Activated naive CD8-positive, alpha-beta T cell treated with anti-CD3 and anti-CD28 coated beads for 36 hours (primary cell): ENCODE data around the gene ALAD. TPM values are rescaled to one million over a fixed set of nuclear protein-coding genes. Genes with fewer than 3 reads are reported as not detected.
"Not testable (repeated sequence)": the region's sequence is repeated elsewhere in the genome, so short reads cannot be mapped to it uniquely, and the experiment has no call there.

Experiments used
- DNase-seq: peaks from one replicate; pipeline ENCODE4 v3.0.0; 2021
- H3K27ac Mint-ChIP-seq: one replicate; pipeline ENCODE4 v1.8.0; 2022; ENCODE audit warnings: mild to moderate bottlenecking, moderate library complexity, mixed read lengths
- H3K27me3 Mint-ChIP-seq: one replicate; pipeline ENCODE4 v1.8.0; 2022; ENCODE audit warnings: mild to moderate bottlenecking, mixed read lengths
- H3K36me3 Mint-ChIP-seq: one replicate; pipeline ENCODE4 v1.8.0; 2021; ENCODE audit warnings: mild to moderate bottlenecking, mixed read lengths
- H3K4me1 Mint-ChIP-seq: one replicate; pipeline ENCODE4 v1.8.0; 2021; ENCODE audit warnings: mixed read lengths
- H3K4me3 Mint-ChIP-seq: one replicate; pipeline ENCODE4 v1.8.0; 2022; ENCODE audit warnings: mild to moderate bottlenecking, moderate library complexity, mixed read lengths
- H3K9me3 Mint-ChIP-seq: one replicate; pipeline ENCODE4 v1.8.0; 2022; ENCODE audit warnings: mixed read lengths
- total RNA-seq, 2 experiments: library from RNA; stranded (reverse); gene quantifications; one replicate each; pipeline ENCODE4 v1.2.3, GENCODE V29; 2021

ALAD gene
- total RNA-seq, 2 experiments from 2014 or later: 12.9 to 14.9 TPM

DNA sequence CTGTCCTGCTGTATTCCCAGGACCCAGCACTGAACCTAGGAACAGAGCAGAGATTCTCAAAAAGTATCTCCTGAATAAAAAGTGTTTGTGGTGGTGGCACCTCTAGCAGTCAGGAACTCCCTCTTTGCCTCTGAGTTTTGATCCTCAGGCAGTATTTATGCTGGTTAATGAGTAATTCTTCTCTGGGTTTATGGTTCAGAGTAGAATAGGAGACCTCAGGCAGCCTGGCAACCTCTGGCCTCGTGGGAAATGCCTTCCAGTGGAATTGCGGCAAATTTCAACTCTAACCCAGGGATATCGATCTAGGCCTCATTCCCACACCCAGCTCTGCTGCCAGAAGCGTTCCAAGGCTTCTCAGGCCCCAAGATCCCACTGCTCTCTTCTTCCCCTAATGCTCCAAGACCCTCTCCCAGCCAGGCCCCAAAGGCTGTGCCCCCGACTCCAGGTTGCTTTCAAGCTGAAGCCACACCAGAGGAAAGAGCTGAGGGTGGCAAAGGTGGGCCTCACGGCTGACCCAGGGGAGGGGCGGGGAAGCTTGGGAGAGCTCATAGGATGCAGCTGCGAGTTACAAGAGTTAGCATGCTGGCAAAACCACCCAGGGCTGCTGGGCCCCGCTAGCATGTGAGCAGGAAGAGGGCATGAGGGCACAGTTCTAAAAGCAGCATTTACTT lies 13.4 kb downstream of the ALAD start:
- no peak overlapping the region for H3K27ac Mint-ChIP-seq
- H3K9me3 Mint-ChIP-seq: no peaks in the 10 kb centered on the region
- H3K36me3 Mint-ChIP-seq: peaks cover 7% of the 10 kb centered on the region
- no peak for DNase-seq
- H3K4me3 Mint-ChIP-seq: no peak overlapping the region
- H3K27me3 Mint-ChIP-seq: no peaks in the 10 kb centered on the region
- no peaks in the 10 kb centered on the region for H3K4me1 Mint-ChIP-seq

DNA sequence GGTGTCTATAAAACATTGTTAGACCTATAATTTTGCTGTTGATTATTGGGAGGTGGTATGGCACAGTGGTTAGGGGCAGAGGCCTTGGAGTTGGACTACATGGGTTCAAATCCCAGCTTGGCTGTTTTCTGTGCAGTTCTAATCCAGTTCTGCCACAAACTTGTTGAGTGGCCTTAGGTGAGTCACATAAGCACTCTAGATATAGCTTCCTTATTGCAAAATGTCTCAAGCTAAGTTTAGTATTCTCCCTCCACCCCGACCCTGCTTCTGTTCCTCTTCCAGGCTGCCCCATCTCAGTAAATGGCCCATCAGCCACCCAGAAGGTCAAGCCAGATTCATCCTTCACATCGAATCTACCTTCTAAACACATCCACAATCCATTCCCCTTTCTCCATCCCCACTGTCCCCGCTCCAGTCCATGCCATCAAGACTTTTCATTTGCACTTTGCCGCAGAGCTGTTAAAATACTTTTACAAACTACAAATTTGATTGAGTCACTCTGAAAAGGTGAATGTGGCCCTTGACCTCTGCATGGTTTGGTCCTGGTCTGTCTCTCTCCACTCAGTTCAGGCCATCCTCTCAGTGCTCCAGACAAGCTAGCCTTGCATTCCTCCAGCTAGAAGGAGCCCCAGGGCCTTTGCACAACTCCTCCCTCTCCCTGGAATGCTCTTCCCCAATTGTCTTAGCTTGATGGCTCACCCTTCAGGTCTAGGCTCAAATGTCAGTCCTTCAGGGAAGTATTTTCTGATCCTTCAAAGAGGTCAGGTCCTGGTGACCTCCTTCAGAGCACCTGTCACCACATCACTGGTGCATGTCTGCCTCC lies 14.3 kb downstream of the ALAD start:
- no peak overlapping the region for H3K4me3 Mint-ChIP-seq

GRCh38 chr9:113381909-113382411 lies 19.1 kb downstream of the ALAD start:
- peaks cover 1% of the 10 kb centered on the region for H3K4me1 Mint-ChIP-seq
- H3K27me3 Mint-ChIP-seq: no peaks in the 10 kb centered on the region
- no peaks in the 10 kb centered on the region for H3K9me3 Mint-ChIP-seq

More for the DNA sequence above, 14.3 kb downstream of the ALAD start:
- Mint-ChIP-seq H3K36me3 (peaks cover 7% of the 10 kb centered on the region), H3K9me3 (no peaks in the 10 kb centered on the region), H3K27ac (no peak overlapping the region), H3K27me3 (no peaks in the 10 kb centered on the region), H3K4me1 (no peaks in the 10 kb centered on the region)
- DNase-seq: no peak

DNA sequence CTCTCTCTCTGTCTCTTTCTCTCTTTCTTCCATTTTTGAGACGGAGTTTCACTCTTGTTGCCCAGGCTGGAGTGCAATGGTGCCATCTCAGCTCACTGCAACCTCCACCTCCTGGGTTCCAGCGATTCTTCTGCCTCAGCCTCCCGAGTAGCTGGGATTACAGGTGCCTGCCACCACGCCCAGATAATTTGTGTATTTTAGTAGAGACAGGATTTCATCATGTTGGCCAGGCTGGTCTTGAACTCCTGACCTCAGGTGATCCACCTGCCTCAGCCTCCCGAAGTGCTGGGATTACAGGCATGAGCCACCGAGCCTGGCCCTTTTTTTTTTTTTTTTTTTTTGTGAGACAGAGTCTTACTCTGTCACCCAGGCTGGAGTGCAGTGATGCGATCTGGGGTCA lies 19.6 kb downstream of the ALAD start:
- not testable (repeated sequence) for H3K4me1 Mint-ChIP-seq, H3K27ac Mint-ChIP-seq

More at GRCh38 chr9:113381909-113382411, 19.1 kb downstream of the ALAD start:
- H3K27ac Mint-ChIP-seq: no peak overlapping the region
- no peak for DNase-seq
- no peak overlapping the region for H3K4me3 Mint-ChIP-seq
- no peaks in the 10 kb centered on the region for H3K36me3 Mint-ChIP-seq

GRCh38 chr9:113380869-113381378 lies 20.2 kb downstream of the ALAD start:
- H3K27ac Mint-ChIP-seq: no peak overlapping the region
- H3K9me3 Mint-ChIP-seq: no peaks in the 10 kb centered on the region
- H3K4me3 Mint-ChIP-seq: no peak overlapping the region
- no peaks in the 10 kb centered on the region for H3K27me3 Mint-ChIP-seq
- no peaks in the 10 kb centered on the region for H3K36me3 Mint-ChIP-seq
- DNase-seq: no peak
- peaks cover 2% of the 10 kb centered on the region for H3K4me1 Mint-ChIP-seq

More for the DNA sequence above, 19.6 kb downstream of the ALAD start:
- not testable (repeated sequence) for H3K4me3 Mint-ChIP-seq, H3K9me3 Mint-ChIP-seq, H3K27me3 Mint-ChIP-seq, DNase-seq, H3K36me3 Mint-ChIP-seq

DNA sequence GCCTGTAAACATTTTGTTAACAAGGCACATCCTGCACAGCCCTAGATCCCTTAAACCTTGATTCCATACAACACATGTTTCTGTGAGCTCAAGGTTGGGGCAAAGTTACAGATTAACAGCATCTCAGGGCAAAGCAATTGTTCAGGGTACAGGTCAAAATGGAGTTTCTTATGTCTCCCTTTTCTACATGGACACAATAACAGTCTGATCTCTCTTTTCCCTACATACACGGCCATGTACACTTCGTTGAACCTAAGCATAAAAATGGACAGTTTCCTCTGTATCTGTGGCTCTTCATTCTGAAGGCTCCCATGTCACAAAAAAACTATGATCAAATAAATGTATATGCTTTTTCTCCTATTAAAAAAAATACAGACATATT lies 21.3 kb downstream of the ALAD start:
- H3K4me3 Mint-ChIP-seq, H3K36me3 Mint-ChIP-seq, DNase-seq, H3K27ac Mint-ChIP-seq, H3K27me3 Mint-ChIP-seq, H3K9me3 Mint-ChIP-seq: not testable (repeated sequence)
- H3K4me1 Mint-ChIP-seq: peaks cover 12% of the 10 kb centered on the region

DNA sequence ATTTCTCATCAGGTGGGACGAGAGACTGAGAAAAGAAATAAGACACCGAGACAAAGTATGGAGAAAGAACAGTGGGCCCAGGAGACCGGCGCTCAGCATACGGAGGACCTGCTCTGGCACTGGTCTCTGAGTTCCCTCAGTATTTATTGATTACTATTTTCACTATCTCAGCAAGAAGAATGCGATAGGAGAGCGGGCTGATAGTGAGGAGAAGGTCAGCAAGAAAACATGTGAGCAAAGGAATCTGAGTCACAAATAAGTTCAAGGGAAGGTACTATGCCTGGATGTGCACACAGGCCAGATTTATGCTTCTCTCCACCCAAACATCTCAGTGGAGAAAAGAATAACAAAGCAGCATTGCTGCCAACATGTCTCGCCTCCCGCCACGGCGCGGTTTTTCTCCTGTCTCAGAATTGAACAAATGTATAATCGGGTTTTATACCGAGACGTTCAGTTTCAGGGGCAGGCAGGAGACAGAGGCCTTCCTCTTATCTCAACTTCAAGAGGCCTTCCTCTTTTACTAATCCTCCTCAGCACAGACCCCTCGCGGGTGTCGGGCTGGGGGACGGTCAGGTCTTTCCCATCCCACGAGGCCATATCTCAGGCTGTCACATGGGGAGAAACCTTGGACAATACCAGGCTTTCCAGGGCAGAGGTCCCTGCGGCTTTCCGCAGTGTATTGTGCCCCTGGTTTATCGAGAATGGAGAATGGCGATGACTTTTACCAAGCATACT lies 21.8 kb downstream of the ALAD start:
- not testable (repeated sequence) for H3K4me3 Mint-ChIP-seq

DNA sequence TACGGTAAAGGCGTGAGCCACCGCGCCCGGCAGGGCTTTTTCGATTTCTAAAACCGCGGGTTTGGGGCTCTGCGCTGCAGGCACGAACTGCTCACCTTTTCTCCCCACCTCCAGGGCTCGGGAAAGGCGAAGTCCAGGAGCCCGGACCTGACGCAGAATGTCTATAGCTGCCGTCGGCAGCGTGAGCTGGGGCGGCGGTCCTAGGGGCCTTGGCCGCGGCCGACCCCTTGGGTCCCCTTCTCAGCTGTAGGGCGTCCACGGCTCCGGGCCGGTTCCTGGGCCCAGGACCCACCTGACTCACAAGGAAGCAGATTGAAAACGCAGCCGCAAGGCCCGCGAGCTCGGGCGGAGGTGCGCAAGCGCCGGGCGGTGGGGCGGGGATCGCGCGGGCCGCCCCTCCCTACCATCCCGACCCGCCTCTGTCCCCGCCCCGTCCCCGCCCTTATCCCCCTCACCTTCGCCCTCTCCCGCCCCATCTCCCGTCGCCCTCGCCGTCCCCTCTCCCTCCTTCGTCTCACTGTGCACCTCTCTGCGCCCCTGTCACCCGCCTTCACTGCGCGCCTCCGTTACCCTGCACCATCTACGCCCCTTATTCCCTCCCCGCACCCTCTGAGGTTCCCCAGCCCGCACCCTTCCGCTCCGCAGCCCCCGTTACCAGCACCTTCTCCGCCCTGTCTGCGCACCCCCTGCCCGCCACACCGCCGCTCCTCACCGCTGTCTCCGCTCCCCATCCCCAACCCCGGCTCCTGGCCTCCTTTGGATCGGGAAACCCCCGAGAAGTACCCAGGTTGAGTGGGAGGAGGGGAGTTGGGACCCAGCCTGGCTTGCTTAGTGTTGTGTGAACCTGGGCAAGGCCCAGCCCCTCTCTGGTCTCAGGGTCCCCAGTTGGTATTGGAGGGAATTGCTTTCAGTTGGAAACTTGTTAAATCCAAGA lies 24.2 kb downstream of the ALAD start, which contains the start of gene HDHD3:
Gene HDHD3, minus strand, starts transcription at position 353 of the 934 bp plus-strand sequence. CDS start 2,632 bp downstream, outside the sequence.
- Mint-ChIP-seq H3K27ac (peak within 1 kb of the TSS; percentile 79), H3K4me3 (peak within 1 kb of the TSS; percentile 83), H3K4me1 (peaks cover 14% of the 10 kb centered on the region), H3K9me3 (no peaks in the 10 kb centered on the region), H3K27me3 (no peaks in the 10 kb centered on the region), H3K36me3 (peaks cover 8% of the 10 kb centered on the region)
- DNase-seq: peak; percentile 84

More for the DNA sequence above, 21.8 kb downstream of the ALAD start:
- peaks cover 14% of the 10 kb centered on the region for H3K4me1 Mint-ChIP-seq
- H3K27me3 Mint-ChIP-seq, H3K36me3 Mint-ChIP-seq, H3K9me3 Mint-ChIP-seq, H3K27ac Mint-ChIP-seq, DNase-seq: not testable (repeated sequence)

DNA sequence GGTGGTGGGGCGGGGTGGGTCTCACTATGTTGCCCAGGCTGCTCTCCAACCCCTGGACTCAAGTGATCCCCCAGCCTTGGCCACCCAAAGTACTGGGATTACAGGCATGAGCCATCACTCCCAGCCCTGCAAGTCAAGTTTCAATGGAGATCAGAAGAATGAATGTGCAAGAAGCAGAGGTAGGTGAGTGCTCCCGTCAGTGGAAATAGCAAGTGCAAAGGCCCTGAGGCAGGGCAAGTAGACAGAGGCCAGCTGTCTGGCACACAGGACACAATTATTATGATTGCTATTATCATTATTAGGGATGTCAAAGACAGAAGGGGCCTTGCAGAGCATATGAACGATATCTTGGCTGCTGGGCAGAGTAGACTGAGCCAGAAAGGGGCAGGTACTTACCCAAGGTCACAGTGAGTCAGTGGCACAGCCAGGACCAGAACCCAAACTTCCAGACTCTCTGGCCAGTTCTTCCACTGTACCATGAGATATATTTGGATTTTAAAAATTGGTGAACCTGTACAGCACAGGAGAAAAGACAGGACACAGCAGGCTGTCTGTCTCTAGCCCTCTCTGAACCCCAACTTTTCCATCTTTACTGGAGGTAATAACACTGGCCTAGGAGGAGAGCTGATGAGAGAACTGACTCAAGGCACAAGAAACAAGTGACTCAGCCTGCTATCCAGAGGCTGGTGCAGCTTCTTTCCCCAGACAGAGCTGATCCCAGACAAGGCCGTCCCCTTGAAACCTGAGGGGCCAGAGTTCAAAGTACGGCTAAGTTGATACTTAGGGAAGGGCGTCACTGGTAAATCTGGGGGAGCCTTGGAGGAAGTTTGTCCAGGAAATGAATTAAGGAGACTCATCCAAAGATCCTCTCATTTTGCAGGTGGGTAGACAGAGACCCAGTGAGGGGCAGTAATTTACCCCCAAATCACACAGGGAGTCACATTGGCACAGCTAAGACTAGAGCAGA lies 25.7 kb downstream of the ALAD start:
- peaks cover 8% of the 10 kb centered on the region for H3K36me3 Mint-ChIP-seq
- peaks cover 14% of the 10 kb centered on the region for H3K4me1 Mint-ChIP-seq
- peak overlapping the region; percentile 83 for H3K4me3 Mint-ChIP-seq
- peak overlapping the region; percentile 78 for H3K27ac Mint-ChIP-seq
- H3K9me3 Mint-ChIP-seq: no peaks in the 10 kb centered on the region
- DNase-seq: no peak
- H3K27me3 Mint-ChIP-seq: no peaks in the 10 kb centered on the region

DNA sequence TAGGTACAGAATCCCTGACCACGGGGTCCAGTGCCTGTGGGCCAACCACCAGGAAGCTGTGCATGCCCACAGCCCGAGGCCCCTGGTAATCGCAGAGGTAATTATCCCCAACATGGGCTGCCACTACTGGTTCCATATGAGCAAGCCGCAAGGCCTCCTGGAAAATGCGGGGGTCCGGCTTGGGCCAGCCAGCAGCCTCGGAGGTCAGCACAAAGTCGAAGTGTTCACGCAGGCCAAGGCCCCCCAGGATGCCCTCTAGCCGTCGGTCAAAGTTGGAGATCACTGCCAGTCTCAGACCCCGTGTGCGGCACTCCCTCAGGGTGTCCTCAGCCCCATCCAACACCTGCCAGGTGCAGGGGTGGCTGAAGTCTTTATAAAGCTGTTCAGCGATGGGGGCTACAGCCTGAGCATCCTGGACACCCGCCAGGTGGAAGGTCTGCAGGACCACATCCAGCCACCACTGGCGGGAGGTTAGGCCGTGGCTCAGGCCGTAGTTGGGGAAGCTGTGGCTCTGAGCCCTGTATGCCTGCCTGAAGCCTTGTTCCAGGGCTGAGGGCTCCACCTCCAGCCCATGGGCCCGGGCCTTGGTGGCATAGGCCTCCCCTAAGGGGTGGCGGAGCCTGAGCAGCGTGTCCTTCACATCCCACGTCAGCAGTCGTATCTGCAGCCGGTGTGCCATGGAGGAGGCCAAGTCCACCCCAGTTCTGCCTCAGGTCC lies 27.2 kb downstream of the ALAD start:
- Mint-ChIP-seq H3K27ac (peak overlapping the region; percentile 8), H3K4me3 (no peak overlapping the region)

DNA sequence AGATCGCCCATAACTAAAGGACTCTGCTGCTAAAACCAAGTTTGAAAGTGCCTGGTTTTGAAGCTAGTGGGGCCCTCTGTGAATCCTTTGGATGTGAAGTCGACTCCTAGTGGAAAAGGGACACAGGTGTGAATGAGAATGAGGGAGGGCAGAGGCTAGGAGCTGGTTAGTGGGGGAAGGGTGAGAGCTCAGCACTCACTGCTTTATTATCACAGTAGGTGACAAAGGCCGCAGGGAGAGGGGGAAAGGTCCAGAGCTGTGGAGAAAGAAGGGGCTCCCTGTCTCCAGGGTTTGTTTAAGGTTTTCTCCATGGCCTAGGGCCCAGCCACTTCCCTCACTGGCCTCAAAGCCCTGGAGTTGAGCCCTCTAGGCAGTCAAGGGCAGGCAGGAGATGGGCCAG lies 27.8 kb downstream of the ALAD start:
- Mint-ChIP-seq H3K4me1 (peaks cover 14% of the 10 kb centered on the region), H3K27ac (no peak overlapping the region), H3K36me3 (peaks cover 8% of the 10 kb centered on the region), H3K4me3 (no peak overlapping the region), H3K9me3 (no peaks in the 10 kb centered on the region), H3K27me3 (no peaks in the 10 kb centered on the region)
- DNase-seq: no peak

More for the DNA sequence above, 27.2 kb downstream of the ALAD start:
- peaks cover 14% of the 10 kb centered on the region for H3K4me1 Mint-ChIP-seq
- peaks cover 8% of the 10 kb centered on the region for H3K36me3 Mint-ChIP-seq
- no peak for DNase-seq
- no peaks in the 10 kb centered on the region for H3K27me3 Mint-ChIP-seq
- H3K9me3 Mint-ChIP-seq: no peaks in the 10 kb centered on the region

GRCh38 chr9:113372059-113372458 lies 29.0 kb downstream of the ALAD start:
- H3K27me3 Mint-ChIP-seq: no peaks in the 10 kb centered on the region
- no peak for DNase-seq
- H3K9me3 Mint-ChIP-seq: no peaks in the 10 kb centered on the region
- peaks cover 14% of the 10 kb centered on the region for H3K4me1 Mint-ChIP-seq
- H3K27ac Mint-ChIP-seq: no peak overlapping the region
- no peak overlapping the region for H3K4me3 Mint-ChIP-seq
- H3K36me3 Mint-ChIP-seq: peaks cover 8% of the 10 kb centered on the region
